Measurements from ENCODE around the gene CKS2.

The CKS2 gene

GRCh38 chr9:89350988-89351557 is 40.1 kb downstream of the CKS2 start:
- no peak for DNase-seq (ENCODE audit: low read depth)

- DNase-seq (ENCODE audit: low read depth): no peak
These were observed 40.7 kb downstream of the CKS2 start for GRCh38 chr9:89351584-89352300.

GRCh38 chr9:89352451-89352850 is 41.5 kb downstream of the CKS2 start:
- no peak for DNase-seq (ENCODE audit: low read depth)

GRCh38 chr9:89352874-89353649 is 42.1 kb downstream of the CKS2 start:
- no peak for DNase-seq (ENCODE audit: low read depth)

GRCh38 chr9:89353989-89354388 is 43.0 kb downstream of the CKS2 start:
- DNase-seq (ENCODE audit: low read depth): no peak

GRCh38 chr9:89354471-89354870 is 43.5 kb downstream of the CKS2 start:
- DNase-seq (ENCODE audit: low read depth): no peak

GRCh38 chr9:89356782-89357181 is 45.8 kb downstream of the CKS2 start:
- DNase-seq (ENCODE audit: low read depth): no peak

GRCh38 chr9:89357331-89358197 is 46.6 kb downstream of the CKS2 start:
- DNase-seq (ENCODE audit: low read depth): no peak

GRCh38 chr9:89358376-89358916 is 47.5 kb downstream of the CKS2 start:
- DNase-seq (ENCODE audit: low read depth): no peak

GRCh38 chr9:89358985-89359384 is 48.0 kb downstream of the CKS2 start:
- no peak for DNase-seq (ENCODE audit: low read depth)

GRCh38 chr9:89359751-89360261 is 48.8 kb downstream of the CKS2 start:
- no peak for DNase-seq (ENCODE audit: low read depth)

- no peak for DNase-seq (ENCODE audit: low read depth)
These were observed 49.5 kb downstream of the CKS2 start for GRCh38 chr9:89360465-89360864.

GRCh38 chr9:89361031-89361430 is 50.0 kb downstream of the CKS2 start:
- no peak for DNase-seq (ENCODE audit: low read depth)

- DNase-seq (ENCODE audit: low read depth): no peak
These were observed 51.0 kb downstream of the CKS2 start for GRCh38 chr9:89361816-89362646.

GRCh38 chr9:89362647-89363310 is 51.8 kb downstream of the CKS2 start:
- DNase-seq (ENCODE audit: low read depth): no peak

- DNase-seq (ENCODE audit: low read depth): no peak
These were observed 52.3 kb downstream of the CKS2 start for GRCh38 chr9:89363311-89363670.

GRCh38 chr9:89363921-89364665 is 53.1 kb downstream of the CKS2 start:
- DNase-seq (ENCODE audit: low read depth): no peak

- DNase-seq (ENCODE audit: low read depth): no peak
These were observed 53.9 kb downstream of the CKS2 start for GRCh38 chr9:89364666-89365531.

GRCh38 chr9:89365532-89365912 is 54.5 kb downstream of the CKS2 start:
- no peak for DNase-seq (ENCODE audit: low read depth)
